ENCODE data around the gene B3GNT9. TPM values are rescaled to one million over a fixed set of nuclear protein-coding genes. Genes with fewer than 3 reads are reported as not detected.
A peak's percentile ranks its signal among the peaks of the same experiment; 100 is the strongest.
"Not testable (repeated sequence)": the region's sequence is repeated elsewhere in the genome, so short reads cannot be mapped to it uniquely, and the experiment has no call there.

B3GNT9 gene
- total RNA-seq, 1 donor from 2014 or later = 1.2 TPM

DNA sequence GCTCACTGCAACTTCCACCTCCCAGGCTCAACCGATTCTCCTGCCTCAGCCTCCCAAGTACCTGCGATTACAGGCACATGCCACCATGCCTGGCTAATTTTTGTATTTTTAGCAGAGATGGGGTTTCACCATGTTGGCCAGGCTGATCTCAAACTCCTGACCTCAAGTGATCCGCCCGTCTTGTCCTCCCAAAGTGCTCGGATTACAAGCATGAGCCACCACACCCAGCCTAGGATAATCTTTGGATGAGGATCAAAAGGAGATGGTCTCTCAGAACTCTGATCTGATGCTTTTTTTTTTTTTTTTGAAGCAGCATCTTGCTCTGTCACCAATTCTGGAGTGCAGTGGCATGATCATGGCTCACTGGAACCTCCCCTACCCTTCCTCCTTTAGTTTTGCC is 28.0 kb downstream of the B3GNT9 start:
- not testable (repeated sequence) for DNase-seq (ENCODE audit: low spot score in 2 of 2); FAIRE-seq

- DNase-seq (ENCODE audit: low spot score in 2 of 2) (no peak), FAIRE-seq (no peak)
These were observed 30.8 kb downstream of the B3GNT9 start for GRCh38 chr16:67120025-67120424.

GRCh38 chr16:67117716-67118115 is 33.1 kb downstream of the B3GNT9 start:
- FAIRE-seq = no peak
- DNase-seq (ENCODE audit: low spot score in 2 of 2) = no peak

- FAIRE-seq = no peak
- DNase-seq (ENCODE audit: low spot score in 2 of 2) = no peak
These were observed 34.1 kb downstream of the B3GNT9 start for GRCh38 chr16:67116388-67117311.

DNA sequence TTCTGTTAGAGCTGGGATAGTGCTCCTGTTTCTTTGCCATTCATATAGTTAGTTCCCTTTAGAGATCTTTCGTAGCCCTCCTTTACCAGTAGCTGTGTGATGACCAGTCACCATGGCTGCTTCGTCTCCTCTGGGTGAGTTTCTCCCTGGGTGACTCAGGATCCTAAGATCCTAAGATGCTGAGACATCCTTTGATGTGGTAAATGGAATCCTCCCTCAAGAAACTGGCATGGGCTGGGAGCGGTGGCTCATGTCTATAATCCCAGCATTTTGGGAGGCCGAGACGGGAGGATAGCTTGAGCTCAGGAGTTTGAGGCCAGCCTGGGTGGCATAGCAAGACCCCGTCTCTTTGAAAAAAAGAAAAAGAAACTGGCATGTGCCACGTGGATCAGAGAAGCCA is 35.2 kb downstream of the B3GNT9 start:
- FAIRE-seq (no peak), DNase-seq (ENCODE audit: low spot score in 2 of 2) (no peak)

GRCh38 chr16:67114793-67115192 is 36.0 kb downstream of the B3GNT9 start:
- FAIRE-seq = no peak
- no peak for DNase-seq (ENCODE audit: low spot score in 2 of 2)

- FAIRE-seq = no peak
These were observed 38.0 kb downstream of the B3GNT9 start for GRCh38 chr16:67112591-67113399.

GRCh38 chr16:67111951-67112444 is 38.8 kb downstream of the B3GNT9 start:
- FAIRE-seq = no peak

More at GRCh38 chr16:67112591-67113399, 38.0 kb downstream of the B3GNT9 start:
- no peak for DNase-seq (ENCODE audit: low spot score in 2 of 2)

GRCh38 chr16:67109407-67110135 is 41.2 kb downstream of the B3GNT9 start, which contains the start of gene PHAF1:
TSS of gene PHAF1 (plus strand) at chr16:67109941. CDS start at chr16:67110176, 235 bp downstream.
- DNase-seq (ENCODE audit: low spot score in 2 of 2) = peak; percentile 97 to 99
- no peak for FAIRE-seq

More at GRCh38 chr16:67111951-67112444, 38.8 kb downstream of the B3GNT9 start:
- no peak for DNase-seq (ENCODE audit: low spot score in 2 of 2)

GRCh38 chr16:67108931-67109406 is 41.8 kb downstream of the B3GNT9 start:
- FAIRE-seq = no peak
- DNase-seq (ENCODE audit: low spot score in 2 of 2) = no peak

DNA sequence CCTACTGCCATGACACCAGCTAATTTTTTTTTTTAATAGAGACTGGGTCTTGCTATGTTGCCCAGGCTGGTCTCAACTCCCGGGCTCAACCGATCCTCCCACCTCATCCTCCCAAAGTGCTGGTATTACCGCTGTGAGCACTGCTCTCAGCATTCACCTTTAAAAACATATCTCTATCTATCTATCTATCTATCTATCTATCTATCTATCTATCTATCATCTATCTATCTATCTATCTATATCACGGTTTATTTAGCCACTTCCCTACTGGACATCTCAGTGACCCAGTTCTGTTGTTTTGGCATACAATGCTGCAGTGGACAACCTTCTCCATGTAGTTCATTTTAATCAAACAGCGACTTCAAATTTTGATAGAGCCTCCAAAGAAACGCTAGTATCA is 42.3 kb downstream of the B3GNT9 start:
- FAIRE-seq = no peak
- DNase-seq (ENCODE audit: low spot score in 2 of 2) = no peak

DNA sequence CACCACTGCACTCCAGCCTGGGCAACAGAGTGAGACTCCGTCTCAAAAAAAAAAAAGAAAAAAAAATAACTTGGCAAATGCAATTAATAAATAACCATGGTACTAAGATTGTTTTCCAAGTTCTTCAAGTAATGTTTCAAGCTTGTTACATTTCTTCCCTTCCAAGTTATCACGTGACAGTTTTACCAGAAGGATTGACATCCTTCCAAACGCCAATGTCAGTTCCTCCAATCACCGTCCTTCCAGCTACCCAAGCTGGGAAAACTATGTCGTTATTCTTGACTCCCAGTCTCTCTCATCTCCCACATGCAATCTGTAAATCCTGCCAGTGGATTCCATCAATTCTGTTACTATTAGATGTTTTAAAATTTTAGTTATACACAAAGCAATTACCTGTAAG is 44.9 kb downstream of the B3GNT9 start:
- no peak for DNase-seq (ENCODE audit: low spot score in 2 of 2)
- no peak for FAIRE-seq

GRCh38 chr16:67105246-67105645 is 45.6 kb downstream of the B3GNT9 start:
- DNase-seq (ENCODE audit: low spot score in 2 of 2) = no peak

DNA sequence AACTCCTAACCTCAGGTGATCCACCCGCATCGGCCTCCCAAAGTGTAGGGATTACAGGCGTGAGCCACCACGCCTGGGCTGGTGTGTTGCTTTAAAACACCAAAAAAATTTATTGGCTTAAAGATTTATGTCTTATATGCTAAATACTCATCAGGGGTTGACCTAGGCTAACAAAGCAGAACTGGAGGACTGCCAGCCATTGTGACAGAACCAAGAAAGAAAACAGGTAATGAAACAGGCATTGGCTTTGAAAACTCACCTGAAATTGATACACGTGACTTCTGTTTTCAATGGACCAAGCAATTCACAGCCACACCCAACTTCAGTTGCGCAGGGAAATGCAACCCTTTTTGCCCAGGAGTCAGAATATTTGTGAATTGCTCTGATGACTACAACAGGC is 46.0 kb downstream of the B3GNT9 start:
- FAIRE-seq = no peak
- DNase-seq (ENCODE audit: low spot score in 2 of 2) = no peak

More at GRCh38 chr16:67105246-67105645, 45.6 kb downstream of the B3GNT9 start:
- no peak for FAIRE-seq

GRCh38 chr16:67104061-67104460 is 46.7 kb downstream of the B3GNT9 start:
- no peak for FAIRE-seq
- no peak for DNase-seq (ENCODE audit: low spot score in 2 of 2)

DNA sequence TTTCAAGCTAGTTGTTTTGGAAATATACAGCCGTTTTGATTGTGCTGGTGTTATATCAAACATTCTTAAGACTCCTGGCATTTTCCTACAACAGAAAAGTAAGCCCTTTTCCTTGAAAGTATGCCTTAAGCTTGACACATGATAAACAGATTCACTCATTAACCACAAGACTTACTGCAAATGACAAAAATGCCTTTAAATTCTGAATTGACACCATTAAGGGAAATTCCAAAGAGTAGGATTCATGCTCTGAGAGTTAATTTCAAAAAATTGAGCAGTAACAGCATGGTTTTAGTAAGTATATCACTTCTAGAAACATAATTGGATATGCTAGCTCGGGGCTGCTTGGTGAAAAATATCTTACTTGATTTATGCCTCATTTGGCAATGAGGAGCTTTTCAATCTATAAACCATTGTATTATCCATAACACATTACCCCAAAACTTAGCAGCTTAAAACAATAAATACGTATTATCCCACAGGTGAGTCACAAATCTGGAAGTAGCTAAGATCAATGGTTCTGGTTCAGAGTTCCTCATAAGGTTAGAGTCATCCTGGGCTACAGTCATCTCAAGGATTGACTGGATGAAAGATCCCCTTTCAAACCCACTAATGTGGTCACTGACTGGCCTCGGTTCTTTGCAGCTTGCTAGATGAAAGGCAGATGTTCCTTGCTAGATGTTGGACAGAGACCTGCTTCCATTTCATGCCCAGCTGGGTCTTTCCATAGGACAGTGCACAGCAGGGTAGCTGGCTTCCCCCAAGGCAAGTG is 49.3 kb downstream of the B3GNT9 start:
- FAIRE-seq (no peak), DNase-seq (ENCODE audit: low spot score in 2 of 2) (no peak)

- FAIRE-seq (peak; percentile 28), DNase-seq (ENCODE audit: low spot score in 2 of 2) (peak in 1 of 2 donors; percentile 42)
These were observed 50.1 kb downstream of the B3GNT9 start for GRCh38 chr16:67100569-67101310.

DNA sequence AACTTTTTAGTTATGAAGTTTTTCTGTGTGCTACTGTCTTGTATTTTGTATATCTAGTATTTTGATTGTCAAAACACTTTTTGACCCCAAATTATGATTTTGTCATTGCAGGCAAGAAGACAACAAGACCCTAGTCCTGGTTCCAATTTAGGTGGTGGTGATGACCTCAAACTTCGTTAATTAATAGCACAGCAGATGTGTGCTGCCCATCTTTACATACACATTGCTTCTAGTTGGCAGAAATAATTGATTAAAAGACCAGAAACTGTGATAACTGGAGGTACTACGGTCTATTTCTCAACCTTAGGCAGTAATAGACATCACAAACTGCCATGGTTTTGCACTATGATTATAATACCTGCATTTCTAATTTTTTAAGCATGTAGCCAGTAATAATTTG is 52.2 kb downstream of the B3GNT9 start:
- DNase-seq (ENCODE audit: low spot score in 2 of 2) (no peak), FAIRE-seq (no peak)
